ENCODE results near the gene PARD3B. TPM values are rescaled to one million over a fixed set of nuclear protein-coding genes. Genes with fewer than 3 reads are reported as not detected.

PARD3B gene
- total RNA-seq, 1 donor from 2014 or later: 23.8 TPM

GRCh38 chr2:205461678-205462665 is 916.7 kb downstream of the PARD3B start:
- H3K27ac ChIP-seq: no peak overlapping the region
- H3K4me3 ChIP-seq: no peak overlapping the region
- H3K36me3 ChIP-seq: no peaks in the 10 kb centered on the region
- H3K9me3 ChIP-seq: no peaks in the 10 kb centered on the region
- no peaks in the 10 kb centered on the region for H3K27me3 ChIP-seq (ENCODE audit: low read depth)
- ATAC-seq: no peak
- DNase-seq: no peak
- intact Hi-C loops (cut with DNase I): no loop called here
- H3K4me1 ChIP-seq: no peaks in the 10 kb centered on the region
- TF ChIP-seq CTCF (IDR thresholded peaks at IDR 0.05): no peak

DNA sequence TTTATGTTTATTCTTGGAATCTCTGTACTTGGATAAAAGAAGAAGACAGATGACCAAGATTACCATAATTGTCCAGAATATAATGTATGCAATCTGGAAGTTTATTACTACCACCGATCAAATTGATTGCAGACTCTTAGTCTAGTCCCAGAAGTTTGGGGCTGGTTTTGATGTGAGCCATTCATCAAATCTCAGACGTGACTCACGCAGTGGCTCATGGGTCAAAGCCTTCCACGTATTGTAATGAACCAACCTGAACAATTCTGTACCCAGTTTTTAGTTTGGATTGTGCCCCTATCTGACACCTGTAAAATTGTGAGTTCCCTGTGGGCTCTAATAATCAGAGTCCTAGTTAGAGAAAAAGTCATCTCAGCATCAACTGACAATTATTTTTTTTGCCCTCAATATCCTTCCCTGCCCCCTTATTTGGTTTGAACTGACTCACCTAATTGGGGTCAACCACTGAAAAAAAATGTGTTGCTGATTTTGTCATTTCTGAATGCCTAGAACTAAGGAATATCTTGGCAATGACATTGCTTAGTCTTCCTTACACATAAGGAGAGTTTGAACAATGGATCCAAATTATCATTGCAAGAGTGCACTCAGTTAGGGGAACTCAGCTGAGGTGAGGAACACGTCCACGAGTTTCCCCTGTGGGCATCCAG is 917.5 kb downstream of the PARD3B start:
- intact Hi-C loops (cut with DNase I): no loop called here
- DNase-seq: no peak
- no peak overlapping the region for H3K27ac ChIP-seq

GRCh38 chr2:205463466-205464025 is 918.3 kb downstream of the PARD3B start:
- intact Hi-C loops (cut with DNase I): no loop called here
- no peak overlapping the region for H3K27ac ChIP-seq
- no peak for TF ChIP-seq CTCF (IDR thresholded peaks at IDR 0.05)
- ATAC-seq (no peak), DNase-seq (no peak)
- H3K36me3 ChIP-seq: no peaks in the 10 kb centered on the region
- no peaks in the 10 kb centered on the region for H3K9me3 ChIP-seq
- H3K4me3 ChIP-seq: no peak overlapping the region
- no peaks in the 10 kb centered on the region for H3K27me3 ChIP-seq (ENCODE audit: low read depth)
- H3K4me1 ChIP-seq: no peaks in the 10 kb centered on the region

More for the DNA sequence above, 917.5 kb downstream of the PARD3B start:
- H3K9me3 ChIP-seq: no peaks in the 10 kb centered on the region
- no peak overlapping the region for H3K4me3 ChIP-seq
- ATAC-seq: no peak
- H3K4me1 ChIP-seq: no peaks in the 10 kb centered on the region
- TF ChIP-seq CTCF (IDR thresholded peaks at IDR 0.05): no peak
- H3K36me3 ChIP-seq: no peaks in the 10 kb centered on the region
- H3K27me3 ChIP-seq (ENCODE audit: low read depth): no peaks in the 10 kb centered on the region

- no peak overlapping the region for H3K27ac ChIP-seq
- DNase-seq (no peak), ATAC-seq (no peak)
- no peak for TF ChIP-seq CTCF (IDR thresholded peaks at IDR 0.05)
- no peaks in the 10 kb centered on the region for H3K4me1 ChIP-seq
- no peak overlapping the region for H3K4me3 ChIP-seq
- intact Hi-C loops (cut with DNase I): no loop called here
- no peaks in the 10 kb centered on the region for H3K27me3 ChIP-seq (ENCODE audit: low read depth)
- H3K36me3 ChIP-seq: no peaks in the 10 kb centered on the region
- no peaks in the 10 kb centered on the region for H3K9me3 ChIP-seq
These were observed 919.4 kb downstream of the PARD3B start for GRCh38 chr2:205464681-205465080.

GRCh38 chr2:205465791-205466190 is 920.5 kb downstream of the PARD3B start:
- ATAC-seq: no peak

More at GRCh38 chr2:205465791-205466190, 920.5 kb downstream of the PARD3B start:
- Histone ChIP-seq H3K27me3 (ENCODE audit: low read depth) (no peaks in the 10 kb centered on the region), H3K4me3 (no peak overlapping the region), H3K9me3 (no peaks in the 10 kb centered on the region), H3K4me1 (no peaks in the 10 kb centered on the region), H3K27ac (no peak overlapping the region), H3K36me3 (no peaks in the 10 kb centered on the region)
- intact Hi-C loops (cut with DNase I): no loop called here
- DNase-seq: no peak
- no peak for TF ChIP-seq CTCF (IDR thresholded peaks at IDR 0.05)

Measured in lower lobe of right lung (tissue), 2 donors.